Ectodermal cell (in vitro differentiated cells): ENCODE results near the gene TCN2.

Source experiments
- H3K27ac ChIP-seq: 2 replicates; pipeline ENCODE4 v1.7.0; 2013; ENCODE audit warnings: mild to moderate bottlenecking, low read depth, low read length; ENCODE audit not compliant: insufficient read depth, poor library complexity, severe bottlenecking
- H3K27me3 ChIP-seq: 2 replicates; pipeline ENCODE4 v1.7.0; 2013; ENCODE audit warnings: mild to moderate bottlenecking, low read length; ENCODE audit not compliant: insufficient read depth, control insufficient read depth, poor library complexity, severe bottlenecking
- H3K36me3 ChIP-seq: one replicate; pipeline ENCODE4 v1.7.0; 2013; ENCODE audit warnings: low read length; ENCODE audit not compliant: control insufficient read depth, insufficient read depth
- H3K4me1 ChIP-seq: one replicate; pipeline ENCODE4 v1.7.0; 2013; ENCODE audit warnings: low read length; ENCODE audit not compliant: control insufficient read depth, insufficient read depth
- H3K4me3 ChIP-seq: 2 replicates; pipeline ENCODE4 v1.7.0; 2013; ENCODE audit warnings: low read depth, low read length, control low read depth; ENCODE audit not compliant: insufficient read depth
- H3K9me3 ChIP-seq: 2 replicates; pipeline ENCODE4 v1.7.0; 2013; ENCODE audit warnings: mild to moderate bottlenecking, low read length, moderate library complexity; ENCODE audit not compliant: control insufficient read depth
- whole genome bisulfite sequencing, 2 experiments: methylation state at CpG; one replicate each; pipeline ENCODE4 v1.1.7; 2013; ENCODE audit warnings: missing lambda C conversion rate in 2 of 2; 5-methylcytosine and 5-hydroxymethylcytosine counted together

The TCN2 gene

GRCh38 chr22:30640839-30641430 lies 34.0 kb downstream of the TCN2 start:
- Histone ChIP-seq H3K4me3 (no peak overlapping the region), H3K27ac (no peak overlapping the region), H3K36me3 (no peaks in the 10 kb centered on the region), H3K4me1 (peaks cover 10% of the 10 kb centered on the region), H3K27me3 (peaks cover 5% of the 10 kb centered on the region), H3K9me3 (no peaks in the 10 kb centered on the region)
- 95% methylated on average over 4 of the region's 4 CpGs for WGBS, 2 experiments

GRCh38 chr22:30643055-30643875 lies 36.3 kb downstream of the TCN2 start:
- Histone ChIP-seq H3K27me3 (no peaks in the 10 kb centered on the region), H3K4me3 (no peak overlapping the region), H3K27ac (no peak overlapping the region), H3K36me3 (no peaks in the 10 kb centered on the region), H3K9me3 (no peaks in the 10 kb centered on the region), H3K4me1 (no peaks in the 10 kb centered on the region)
- WGBS, 2 experiments, result 93% methylated on average over 16 of the region's 16 CpGs

- WGBS, 2 experiments, result 94 to 96% methylated on average over 25 of the region's 25 CpGs
- no peaks in the 10 kb centered on the region for H3K9me3 ChIP-seq
- H3K4me3 ChIP-seq, result no peak overlapping the region
- no peaks in the 10 kb centered on the region for H3K27me3 ChIP-seq
- no peak overlapping the region for H3K27ac ChIP-seq
- H3K4me1 ChIP-seq, result no peaks in the 10 kb centered on the region
- H3K36me3 ChIP-seq, result no peaks in the 10 kb centered on the region
These were observed 39.7 kb downstream of the TCN2 start for GRCh38 chr22:30646518-30647160.

- 92 to 98% methylated on average over 3 of the region's 3 CpGs for WGBS, 2 experiments
- Histone ChIP-seq H3K4me1 (no peaks in the 10 kb centered on the region), H3K9me3 (no peaks in the 10 kb centered on the region), H3K36me3 (no peaks in the 10 kb centered on the region), H3K4me3 (no peak overlapping the region), H3K27me3 (no peaks in the 10 kb centered on the region), H3K27ac (no peak overlapping the region)
These were observed 40.6 kb downstream of the TCN2 start for GRCh38 chr22:30647536-30647935.

- Histone ChIP-seq H3K36me3 (no peaks in the 10 kb centered on the region), H3K9me3 (no peaks in the 10 kb centered on the region), H3K4me1 (no peaks in the 10 kb centered on the region), H3K27me3 (no peaks in the 10 kb centered on the region), H3K4me3 (no peak overlapping the region), H3K27ac (no peak overlapping the region)
- 85 to 90% methylated on average over 3 of the region's 3 CpGs for WGBS, 2 experiments
These were observed 41.9 kb downstream of the TCN2 start for GRCh38 chr22:30648825-30649224.

- H3K4me3 ChIP-seq, result no peak overlapping the region
- H3K4me1 ChIP-seq, result no peaks in the 10 kb centered on the region
- H3K27me3 ChIP-seq, result no peaks in the 10 kb centered on the region
- 75 to 78% methylated on average over 7 of the region's 7 CpGs for WGBS, 2 experiments
- no peaks in the 10 kb centered on the region for H3K9me3 ChIP-seq
- no peak overlapping the region for H3K27ac ChIP-seq
- no peaks in the 10 kb centered on the region for H3K36me3 ChIP-seq
These were observed 42.5 kb downstream of the TCN2 start for GRCh38 chr22:30649430-30650007.

GRCh38 chr22:30650508-30651116 lies 43.6 kb downstream of the TCN2 start:
- Histone ChIP-seq H3K9me3 (no peaks in the 10 kb centered on the region), H3K27me3 (no peaks in the 10 kb centered on the region), H3K36me3 (no peaks in the 10 kb centered on the region), H3K27ac (no peak overlapping the region), H3K4me3 (no peak overlapping the region), H3K4me1 (no peaks in the 10 kb centered on the region)
- WGBS, 2 experiments, result 79 to 84% methylated on average over 5 of the region's 5 CpGs

GRCh38 chr22:30652852-30653251 lies 45.9 kb downstream of the TCN2 start:
- no peaks in the 10 kb centered on the region for H3K36me3 ChIP-seq
- no peak overlapping the region for H3K4me3 ChIP-seq
- no peak overlapping the region for H3K27ac ChIP-seq
- H3K4me1 ChIP-seq, result no peaks in the 10 kb centered on the region
- 75 to 83% methylated on average over 2 of the region's 2 CpGs for WGBS, 2 experiments
- no peaks in the 10 kb centered on the region for H3K9me3 ChIP-seq
- no peaks in the 10 kb centered on the region for H3K27me3 ChIP-seq

GRCh38 chr22:30654361-30654760 lies 47.4 kb downstream of the TCN2 start:
- Histone ChIP-seq H3K9me3 (no peaks in the 10 kb centered on the region), H3K27ac (no peak overlapping the region), H3K4me1 (no peaks in the 10 kb centered on the region), H3K36me3 (no peaks in the 10 kb centered on the region), H3K27me3 (no peaks in the 10 kb centered on the region), H3K4me3 (no peak overlapping the region)
- 94 to 96% methylated on average over 14 of the region's 14 CpGs for WGBS, 2 experiments

GRCh38 chr22:30655532-30655931 lies 48.6 kb downstream of the TCN2 start:
- H3K4me1 ChIP-seq, result no peaks in the 10 kb centered on the region
- H3K36me3 ChIP-seq, result no peaks in the 10 kb centered on the region
- H3K27me3 ChIP-seq, result no peaks in the 10 kb centered on the region
- H3K27ac ChIP-seq, result no peak overlapping the region
- 13 to 20% methylated on average over 1 to 3 of the region's 3 CpGs for WGBS, 2 experiments
- no peak overlapping the region for H3K4me3 ChIP-seq
- H3K9me3 ChIP-seq, result no peaks in the 10 kb centered on the region
